Erythroblast (primary cell): ENCODE results near the gene RANBP9.

Source experiments
- DNase-seq, 2 experiments: peaks; one replicate each; lab custom pipeline; 2025; lab: John Stamatoyannopoulos, UW
- GATA1 ChIP-seq: IDR thresholded peaks from 2 replicates; pipeline ENCODE4 v1.6.1; 2011; ENCODE audit warnings: low read depth, mild to moderate bottlenecking, control low read depth, low read length, moderate library complexity
- POLR2A ChIP-seq: IDR thresholded peaks from 2 replicates; pipeline ENCODE4 v1.6.1; 2011; ENCODE audit warnings: mild to moderate bottlenecking, low read length

RANBP9 gene

DNA sequence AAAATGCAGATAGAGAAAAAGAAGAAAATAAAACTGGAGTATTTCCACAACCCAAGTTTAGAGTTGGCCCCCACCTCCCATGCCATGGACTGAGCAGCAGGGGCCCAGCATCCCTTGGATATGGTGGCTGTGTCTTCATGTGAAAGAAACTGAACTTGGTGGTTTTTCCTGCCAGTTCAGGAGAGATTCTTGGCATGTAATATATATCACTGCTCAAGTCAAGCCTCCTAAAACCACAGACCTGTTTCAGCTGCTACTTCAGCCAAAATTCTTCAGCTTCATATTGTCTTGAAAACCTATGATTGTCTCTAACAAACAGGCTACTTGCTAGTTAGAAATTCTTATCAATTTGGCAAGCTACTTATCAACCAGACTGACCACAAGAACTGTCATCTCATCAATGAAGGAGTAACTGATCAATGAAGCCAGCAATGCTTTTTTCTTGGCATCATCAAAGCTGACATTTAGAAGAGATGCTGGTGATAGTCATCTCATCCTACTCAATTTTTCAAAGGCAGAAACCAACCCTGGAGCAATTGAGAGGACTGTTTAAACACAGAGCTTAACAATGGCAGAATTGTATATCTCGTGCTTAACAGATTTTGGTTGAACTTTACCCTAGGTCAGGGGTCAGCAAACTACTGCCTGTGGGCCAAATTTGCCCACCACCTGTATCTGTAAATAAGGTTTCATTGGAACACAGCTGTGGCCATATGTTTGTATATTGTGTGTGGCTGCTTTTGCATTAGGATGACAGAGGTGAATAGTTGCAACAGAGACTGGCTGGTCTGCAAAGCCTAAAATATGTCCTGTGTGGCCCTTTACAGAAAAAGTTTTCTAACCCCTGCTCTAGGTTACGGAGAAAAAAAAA, 106.9 kb downstream of the RANBP9 start:
- no peak for DNase-seq
- TF ChIP-seq POLR2A, result no peak
- no peak for TF ChIP-seq GATA1

DNA sequence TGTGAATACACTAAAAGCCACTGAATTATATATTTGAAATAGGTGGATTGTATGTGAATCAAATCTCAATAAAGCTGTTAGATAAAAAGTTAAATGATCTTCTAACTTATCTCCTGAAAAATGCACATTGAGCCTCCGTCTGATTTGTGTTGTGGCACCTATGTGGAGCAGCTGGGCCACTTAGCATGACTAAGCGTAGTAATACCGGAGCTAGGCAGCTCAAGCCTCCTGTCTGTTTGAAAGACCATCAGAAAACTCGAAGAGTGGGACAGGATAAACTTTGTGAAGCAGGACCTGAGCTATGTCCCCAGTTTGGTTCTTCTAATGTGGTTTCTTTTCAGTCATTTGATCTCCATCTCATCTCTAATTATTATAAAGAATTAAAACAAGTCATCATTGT, 107.5 kb downstream of the RANBP9 start:
- TF ChIP-seq POLR2A (no peak), GATA1 (no peak)
- DNase-seq, result no peak

- TF ChIP-seq POLR2A, result no peak
- no peak for TF ChIP-seq GATA1
- no peak for DNase-seq
Observed at GRCh38 chr6:13600036-13600435, 111.6 kb downstream of the RANBP9 start.

GRCh38 chr6:13597073-13597472, 114.6 kb downstream of the RANBP9 start:
- TF ChIP-seq GATA1 (no peak), POLR2A (no peak)
- DNase-seq, result no peak

- TF ChIP-seq POLR2A (no peak), GATA1 (no peak)
- DNase-seq, result no peak
Observed at GRCh38 chr6:13593720-13594119, 117.9 kb downstream of the RANBP9 start.

GRCh38 chr6:13593103-13593502, 118.5 kb downstream of the RANBP9 start:
- no peak for DNase-seq
- no peak for TF ChIP-seq GATA1
- no peak for TF ChIP-seq POLR2A

- DNase-seq, result no peak
- TF ChIP-seq POLR2A, result no peak
Observed at GRCh38 chr6:13591205-13591921, 120.3 kb downstream of the RANBP9 start.

DNA sequence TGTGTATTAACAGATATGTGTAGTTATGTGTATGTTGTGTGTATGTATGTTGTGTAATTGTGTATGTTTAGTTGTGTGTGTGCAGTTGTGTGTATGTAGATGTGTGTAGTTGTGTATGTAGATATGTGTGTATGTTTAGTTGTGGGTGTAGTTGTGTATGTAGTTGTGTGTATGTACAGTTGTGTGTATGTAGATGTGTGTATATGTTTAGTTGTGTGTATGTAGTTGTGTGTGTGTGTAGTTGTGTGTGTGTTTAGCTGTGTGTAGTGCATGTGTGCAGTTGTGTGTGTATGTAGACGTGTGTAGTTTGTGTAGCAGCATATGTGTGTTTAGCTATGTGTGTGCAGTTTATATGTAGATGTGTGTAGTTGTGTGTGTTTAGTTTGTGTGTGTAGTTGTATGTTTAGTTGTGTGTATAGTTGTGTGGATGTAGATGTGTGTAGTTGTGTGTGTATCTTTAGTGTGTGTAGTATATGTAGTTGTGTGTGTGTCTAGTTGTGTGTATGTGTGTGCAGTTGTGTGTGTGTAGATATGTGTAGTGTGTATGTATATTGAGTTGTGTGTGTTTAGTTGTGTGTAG, 121.0 kb downstream of the RANBP9 start:
- TF ChIP-seq GATA1, result no peak
- TF ChIP-seq POLR2A, result no peak
- peak; percentile 23 to 35 for DNase-seq

- TF ChIP-seq GATA1 (no peak), POLR2A (no peak)
- no peak for DNase-seq
Observed at GRCh38 chr6:13589801-13590200, 121.8 kb downstream of the RANBP9 start.

DNA sequence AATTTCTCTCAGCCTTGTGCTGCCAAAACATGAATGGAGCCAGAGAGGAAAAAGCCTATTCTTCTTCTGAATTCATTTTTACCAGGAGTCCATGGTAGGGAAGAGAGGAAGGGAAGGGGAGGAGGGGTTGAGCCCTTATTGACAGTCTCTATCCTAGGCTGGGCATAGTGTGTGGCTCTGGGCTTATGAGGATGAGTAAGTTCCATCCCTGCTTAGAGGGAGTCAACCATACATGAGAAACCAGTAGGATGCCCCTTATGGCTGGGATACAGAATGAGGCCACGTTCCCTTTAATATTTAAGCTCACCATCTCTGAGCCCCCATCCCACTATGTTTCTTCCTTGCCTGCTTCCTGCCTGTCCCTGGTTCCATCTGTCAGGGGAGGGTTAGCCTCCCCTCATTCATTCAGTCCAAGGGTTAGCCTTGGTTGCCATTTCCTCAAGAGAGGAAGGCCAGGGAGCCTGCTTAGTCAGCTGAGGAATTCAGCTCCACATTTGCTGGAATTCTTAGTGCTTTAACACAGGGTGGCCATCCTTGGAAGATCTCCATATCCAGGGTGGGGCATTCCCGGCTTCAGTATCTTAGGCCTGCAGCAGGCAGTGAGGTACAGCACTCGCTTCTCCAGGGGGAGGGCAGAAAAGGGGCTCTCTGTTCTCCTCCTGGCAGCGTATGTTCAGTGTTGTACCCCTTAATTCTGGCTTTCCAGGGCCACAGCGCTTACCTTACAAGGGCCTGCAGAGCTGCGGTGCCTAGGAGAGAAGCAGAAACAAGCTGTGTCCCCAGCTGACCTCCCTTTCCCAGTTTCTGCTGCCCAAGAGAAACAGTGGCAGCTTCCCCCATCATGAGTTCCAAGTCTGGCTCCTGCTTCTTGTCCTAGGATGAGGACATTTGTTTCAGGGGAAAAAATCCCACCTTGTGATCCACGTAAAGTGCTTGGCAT, 124.8 kb downstream of the RANBP9 start:
- TF ChIP-seq GATA1 (no peak), POLR2A (no peak)

GRCh38 chr6:13581700-13582229, 129.9 kb downstream of the RANBP9 start:
- DNase-seq, result no peak
- TF ChIP-seq GATA1, result no peak
- no peak for TF ChIP-seq POLR2A

More for the DNA sequence above, 124.8 kb downstream of the RANBP9 start:
- DNase-seq, result no peak

- no peak for DNase-seq
- TF ChIP-seq POLR2A, result no peak
- TF ChIP-seq GATA1, result no peak
Observed at GRCh38 chr6:13579911-13580310, 131.7 kb downstream of the RANBP9 start.

DNA sequence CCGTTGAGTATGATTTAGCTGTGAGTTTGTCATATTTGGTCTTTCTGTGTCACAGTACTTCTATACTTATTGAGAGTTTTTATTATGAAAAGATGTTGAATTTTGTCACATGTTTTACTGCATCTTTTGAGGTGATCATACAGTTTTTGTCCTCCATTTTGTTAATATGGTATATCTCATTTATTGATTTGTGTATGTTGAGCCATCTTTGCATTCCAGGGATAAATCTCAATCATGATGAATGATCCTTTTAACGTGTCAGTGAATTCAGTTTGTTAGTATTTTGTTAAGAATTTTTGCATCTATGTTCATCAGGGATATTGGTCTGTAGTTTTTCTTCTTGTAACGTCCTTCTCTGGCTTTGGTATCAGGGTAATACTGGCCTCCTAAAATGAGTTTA, 133.7 kb downstream of the RANBP9 start:
- DNase-seq, result no peak
- no peak for TF ChIP-seq GATA1
- TF ChIP-seq POLR2A, result no peak
